Upper lobe of right lung (tissue), 1 donor: Measurements from ENCODE around the gene LRRC27. TPM values are rescaled to one million over a fixed set of nuclear protein-coding genes. Genes with fewer than 3 reads are reported as not detected.

Source experiments
- ATAC-seq: fragments of 200-7000 bp; cut with Tn5 transposase; one replicate; pipeline ENCODE4 v1.9.1; 2020; ENCODE audit warnings: mild to moderate bottlenecking, moderate library complexity
- DNase-seq: peaks from one replicate; pipeline ENCODE4 v3.0.0-alpha.2; 2020
- H3K27ac ChIP-seq: fragments of 200-600 bp; one replicate; pipeline ENCODE4 v1.8.0; 2022
- H3K27me3 ChIP-seq: fragments of 200-600 bp; one replicate; pipeline ENCODE4 v1.8.0; 2022; ENCODE audit warnings: mild to moderate bottlenecking
- H3K36me3 ChIP-seq: fragments of 200-600 bp; one replicate; pipeline ENCODE4 v1.8.0; 2022
- H3K4me1 ChIP-seq: fragments of 200-600 bp; one replicate; pipeline ENCODE4 v1.8.0; 2022
- H3K4me3 ChIP-seq: fragments of 200-600 bp; one replicate; pipeline ENCODE4 v1.8.0; 2022; ENCODE audit warnings: mild to moderate bottlenecking
- H3K9me3 ChIP-seq: fragments of 200-600 bp; one replicate; pipeline ENCODE4 v1.8.0; 2022
- CTCF ChIP-seq: fragments of 200-600 bp; IDR thresholded peaks from one replicate; pipeline ENCODE4 v1.8.0; 2022; ENCODE audit warnings: antibody characterized with exemption
- intact Hi-C: fragments of 100-400 bp; cut with DNase I; formaldehyde crosslinking; loops from one replicate; pipeline ENCODE4 v1.11.0; 2022
- total RNA-seq: library from RNA; stranded (reverse); fragmentation: NEBNext Ultra II Directional; extraction: Animal tissue kit (Norgen Biotek cat#: 25700); gene quantifications from one replicate; pipeline ENCODE4 v1.2.1, GENCODE V29; 2021
- donor health status: DM: no; HTN: yes; CAD: no; lungs with severe emphysema.

The LRRC27 gene
- total RNA-seq, 1 donor from 2014 or later: 6.3 TPM

GRCh38 chr10:132296666-132297443, 35.1 kb upstream of the LRRC27 start:
- DNase-seq: peak; percentile 57

GRCh38 chr10:132297526-132297925, 34.5 kb upstream of the LRRC27 start:
- TF ChIP-seq CTCF: no peak
- H3K27me3 ChIP-seq: no peaks in the 10 kb centered on the region
- no peaks in the 10 kb centered on the region for H3K4me1 ChIP-seq
- H3K36me3 ChIP-seq: no peaks in the 10 kb centered on the region
- peak; percentile 40 for DNase-seq
- no peaks in the 10 kb centered on the region for H3K9me3 ChIP-seq
- no peak overlapping the region for H3K4me3 ChIP-seq
- ATAC-seq: no peak
- no peak overlapping the region for H3K27ac ChIP-seq
- intact Hi-C loops: no loop called here

More at GRCh38 chr10:132296666-132297443, 35.1 kb upstream of the LRRC27 start:
- Histone ChIP-seq H3K9me3 (no peaks in the 10 kb centered on the region), H3K27me3 (no peaks in the 10 kb centered on the region), H3K36me3 (no peaks in the 10 kb centered on the region), H3K4me3 (no peak overlapping the region), H3K27ac (no peak overlapping the region), H3K4me1 (no peaks in the 10 kb centered on the region)
- intact Hi-C loops: no loop called here
- no peak for TF ChIP-seq CTCF
- ATAC-seq: no peak

- ATAC-seq (no peak), DNase-seq (peak; percentile 52)
- Histone ChIP-seq H3K4me3 (no peak overlapping the region), H3K4me1 (no peaks in the 10 kb centered on the region), H3K27ac (no peak overlapping the region), H3K9me3 (no peaks in the 10 kb centered on the region), H3K27me3 (no peaks in the 10 kb centered on the region), H3K36me3 (no peaks in the 10 kb centered on the region)
- no peak for TF ChIP-seq CTCF
- intact Hi-C loops: no loop called here
Measured at GRCh38 chr10:132298038-132298881, 33.7 kb upstream of the LRRC27 start.

- no peak for TF ChIP-seq CTCF
- Histone ChIP-seq H3K36me3 (no peaks in the 10 kb centered on the region), H3K27ac (no peak overlapping the region), H3K27me3 (no peaks in the 10 kb centered on the region), H3K9me3 (no peaks in the 10 kb centered on the region), H3K4me3 (no peak overlapping the region), H3K4me1 (no peaks in the 10 kb centered on the region)
- ATAC-seq (no peak), DNase-seq (peak; percentile 35)
- intact Hi-C loops: no loop called here
Measured at GRCh38 chr10:132299371-132300336, 32.3 kb upstream of the LRRC27 start.

- Histone ChIP-seq H3K4me1 (no peaks in the 10 kb centered on the region), H3K27me3 (no peaks in the 10 kb centered on the region), H3K4me3 (no peak overlapping the region), H3K9me3 (no peaks in the 10 kb centered on the region), H3K27ac (no peak overlapping the region), H3K36me3 (no peaks in the 10 kb centered on the region)
- ATAC-seq (no peak), DNase-seq (peak; percentile 27)
- TF ChIP-seq CTCF: no peak
- intact Hi-C loops: no loop called here
Measured at GRCh38 chr10:132300582-132300981, 31.4 kb upstream of the LRRC27 start.
